GM12864 (cell line): ENCODE data around the gene KIF27.
A peak's percentile ranks its signal among the peaks of the same experiment; 100 is the strongest.

Experiments
- DNase-seq: peaks from one replicate; pipeline ENCODE4 v3.0.0-alpha.2; 2011; ENCODE audit warnings: low read depth
- H3K4me3 ChIP-seq: 2 replicates; pipeline ENCODE4 v1.5.1; 2011; ENCODE audit warnings: mild to moderate bottlenecking, low read depth, low read length, control low read depth
- CTCF ChIP-seq: IDR thresholded peaks from 2 replicates; pipeline ENCODE4 v1.5.1; 2011; ENCODE audit warnings: low read depth, mild to moderate bottlenecking, moderate library complexity, low read length, control low read depth, inconsistent platforms; ENCODE audit errors: missing control alignments

The KIF27 gene

GRCh38 chr9:83964973-83965349 is 43.7 kb upstream of the KIF27 start:
- TF ChIP-seq CTCF = no peak
- no peak overlapping the region for H3K4me3 ChIP-seq
- no peak for DNase-seq

GRCh38 chr9:83962165-83962564 is 40.9 kb upstream of the KIF27 start:
- DNase-seq = no peak
- H3K4me3 ChIP-seq = no peak overlapping the region
- TF ChIP-seq CTCF = no peak

GRCh38 chr9:83960991-83961390 is 39.8 kb upstream of the KIF27 start:
- no peak overlapping the region for H3K4me3 ChIP-seq
- DNase-seq = no peak
- no peak for TF ChIP-seq CTCF

GRCh38 chr9:83959061-83959460 is 37.8 kb upstream of the KIF27 start:
- no peak for TF ChIP-seq CTCF
- DNase-seq = no peak
- no peak overlapping the region for H3K4me3 ChIP-seq

GRCh38 chr9:83957248-83957513 is 35.9 kb upstream of the KIF27 start:
- peak overlapping the region; percentile 67 for H3K4me3 ChIP-seq
- DNase-seq = no peak
- no peak for TF ChIP-seq CTCF

GRCh38 chr9:83956436-83957247 is 35.4 kb upstream of the KIF27 start:
- H3K4me3 ChIP-seq = peak overlapping the region; percentile 67
- peak; percentile 45 for DNase-seq

More at GRCh38 chr9:83956436-83957247, 35.4 kb upstream of the KIF27 start:
- TF ChIP-seq CTCF = no peak
